Measurements from ENCODE around the gene VPS51. TPM values are rescaled to one million over a fixed set of nuclear protein-coding genes. Genes with fewer than 3 reads are reported as not detected.
A peak's percentile ranks its signal among the peaks of the same experiment; 100 is the strongest.

Gene VPS51
- total RNA-seq, 1 experiment from 2014 or later: 113 TPM

DNA sequence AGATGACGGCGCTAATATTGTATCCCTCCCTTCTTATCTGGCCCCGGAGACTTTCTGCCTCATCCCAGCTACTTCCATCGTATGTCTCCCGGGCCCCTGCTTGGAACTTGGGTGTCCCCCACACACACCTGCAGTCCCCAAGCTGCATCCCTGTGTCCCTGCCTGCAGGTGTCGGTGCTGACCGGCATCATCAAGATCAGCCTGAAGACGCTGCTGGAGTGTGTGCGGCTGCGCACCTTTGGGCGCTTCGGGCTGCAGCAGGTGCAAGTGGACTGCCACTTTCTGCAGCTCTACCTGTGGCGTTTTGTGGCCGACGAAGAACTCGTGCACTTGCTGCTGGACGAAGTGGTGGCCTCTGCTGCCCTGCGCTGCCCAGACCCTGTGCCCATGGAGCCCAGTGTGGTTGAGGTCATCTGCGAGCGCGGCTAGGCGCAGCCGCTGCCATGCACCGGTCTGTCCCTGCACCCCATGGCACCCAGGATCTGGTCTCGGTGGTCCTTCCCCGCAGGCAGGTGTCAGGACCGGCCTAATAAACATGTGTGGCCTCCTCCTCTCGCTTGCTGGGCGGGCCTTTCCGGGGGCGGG lies 15.2 kb downstream of the VPS51 start:
- H3K79me2 ChIP-seq (ENCODE audit: low read depth): peaks cover 25% of the 10 kb centered on the region
- intact Hi-C loops (cut with micrococcal nuclease; ENCODE audit: unreplicated experiment): loop anchor here (2.0 to 5.0 kb wide), 2 partner anchors 221 to 264 kb away; partner anchors contain the start of gene DPF2
- H3K9me3 ChIP-seq (ENCODE audit: insufficient read depth, low read depth): no peaks in the 10 kb centered on the region
- H3K4me3 ChIP-seq: no peak overlapping the region; the same call in 1 of the 2 replicates
- CTCF ChIA-PET: interaction anchor here (0.6 to 0.7 kb wide), 5 partner anchors 62 to 706 kb away, joined by 3 to 4 read pairs (median 3); partner anchors contain the start of gene CAPN1
- BruUV-seq (replicated peaks): no TSS peak
- H4K20me1 ChIP-seq (ENCODE audit: insufficient read depth): no peaks in the 10 kb centered on the region
- DNase-seq: no peak
- no peaks in the 10 kb centered on the region for H3K36me3 ChIP-seq (ENCODE audit: low read depth)
- no peaks in the 10 kb centered on the region for H3K9me2 ChIP-seq (ENCODE audit: insufficient read depth)
- TF ChIP-seq EZH2 (IDR thresholded peaks at IDR 0.05; ENCODE audit: low read depth): no peak
- TF ChIP-seq, protein P1, sequence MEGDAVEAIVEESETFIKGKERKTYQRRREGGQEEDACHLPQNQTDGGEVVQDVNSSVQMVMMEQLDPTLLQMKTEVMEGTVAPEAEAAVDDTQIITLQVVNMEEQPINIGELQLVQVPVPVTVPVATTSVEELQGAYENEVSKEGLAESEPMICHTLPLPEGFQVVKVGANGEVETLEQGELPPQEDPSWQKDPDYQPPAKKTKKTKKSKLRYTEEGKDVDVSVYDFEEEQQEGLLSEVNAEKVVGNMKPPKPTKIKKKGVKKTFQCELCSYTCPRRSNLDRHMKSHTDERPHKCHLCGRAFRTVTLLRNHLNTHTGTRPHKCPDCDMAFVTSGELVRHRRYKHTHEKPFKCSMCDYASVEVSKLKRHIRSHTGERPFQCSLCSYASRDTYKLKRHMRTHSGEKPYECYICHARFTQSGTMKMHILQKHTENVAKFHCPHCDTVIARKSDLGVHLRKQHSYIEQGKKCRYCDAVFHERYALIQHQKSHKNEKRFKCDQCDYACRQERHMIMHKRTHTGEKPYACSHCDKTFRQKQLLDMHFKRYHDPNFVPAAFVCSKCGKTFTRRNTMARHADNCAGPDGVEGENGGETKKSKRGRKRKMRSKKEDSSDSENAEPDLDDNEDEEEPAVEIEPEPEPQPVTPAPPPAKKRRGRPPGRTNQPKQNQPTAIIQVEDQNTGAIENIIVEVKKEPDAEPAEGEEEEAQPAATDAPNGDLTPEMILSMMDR (conservative IDR thresholded peaks at IDR 0.05): no peak
- H3K27me3 ChIP-seq (ENCODE audit: insufficient read depth, low read depth): no peaks in the 10 kb centered on the region
- POLR2A ChIA-PET (ENCODE audit: unreplicated experiment): interaction anchor here (0.6 to 0.9 kb wide), 13 partner anchors 11 to 396 kb away, joined by 3 to 7 read pairs (median 3); partner anchors contain the start of gene POLA2
- no peak overlapping the region for H2AFZ ChIP-seq
- H3K27ac ChIP-seq: no peak overlapping the region
- peaks cover 36% of the 10 kb centered on the region for H3K4me1 ChIP-seq (replicated peaks; ENCODE audit: insufficient read depth)
- H3F3A ChIP-seq (ENCODE audit: insufficient read depth, low read depth): peaks cover 52% of the 10 kb centered on the region
- H3K4me2 ChIP-seq: peak overlapping the region; percentile 100; the same call in 1 of the 2 replicates

DNA sequence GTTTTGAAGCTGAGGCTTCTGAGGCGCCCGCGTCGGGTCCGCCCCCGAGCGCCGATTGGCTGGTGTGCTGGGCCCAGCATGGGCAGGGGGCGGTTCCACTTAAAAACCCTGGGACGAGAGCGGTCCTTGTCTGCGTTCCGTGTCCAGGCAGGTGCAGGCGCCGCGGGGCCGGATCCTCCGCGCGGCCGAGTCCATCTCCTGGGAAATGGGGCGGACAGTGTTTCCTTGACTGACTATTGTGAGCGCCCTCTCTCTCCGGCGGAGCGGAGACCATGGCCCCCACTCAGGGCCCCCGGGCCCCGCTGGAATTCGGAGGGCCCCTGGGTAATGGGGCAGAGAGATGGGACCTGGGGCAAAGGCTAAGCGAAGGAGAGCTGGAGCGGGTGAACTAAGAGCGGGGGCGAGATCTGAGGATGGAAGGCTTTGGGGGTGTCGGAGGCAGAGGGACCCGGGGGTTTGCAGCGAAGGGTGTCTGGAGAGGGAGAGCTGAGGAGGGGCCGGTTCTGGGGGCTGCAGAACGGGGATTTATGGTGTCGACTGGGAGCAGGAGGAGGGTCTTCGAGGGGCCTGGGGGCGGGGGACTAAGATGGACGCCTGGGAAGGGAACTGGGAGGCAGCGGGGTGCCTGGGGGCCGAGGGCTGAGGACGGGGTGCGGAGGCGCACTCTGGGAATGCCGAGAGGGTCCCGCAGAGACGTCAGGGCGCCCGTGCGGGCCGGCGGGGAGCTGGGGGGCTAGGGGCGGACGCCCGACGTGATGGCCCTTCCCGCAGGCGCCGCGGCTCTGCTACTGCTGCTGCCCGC lies 15.9 kb downstream of the VPS51 start, which contains the start of gene TM7SF2:
TM7SF2 (plus strand) TSS at position 129 of the 802 bp plus-strand sequence; CDS start at position 273, 144 bp downstream.
- H2AFZ ChIP-seq: peak within 1 kb of the TSS; percentile 52; the same call in 1 of the 2 replicates
- CTCF ChIA-PET: interaction anchor here (0.6 to 1.5 kb wide), 5 partner anchors 70 to 710 kb away, joined by 3 to 6 read pairs (median 3); partner anchors contain the start of gene CAPN1
- TF ChIP-seq, protein P1 (conservative IDR thresholded peaks at IDR 0.05): no peak
- no peak for TF ChIP-seq EZH2 (IDR thresholded peaks at IDR 0.05; ENCODE audit: low read depth)

More for the DNA sequence above, 15.9 kb downstream of the VPS51 start, which contains the start of gene TM7SF2:
- no peaks in the 10 kb centered on the region for H3K9me3 ChIP-seq (ENCODE audit: insufficient read depth, low read depth)
- H4K20me1 ChIP-seq (ENCODE audit: insufficient read depth): no peaks in the 10 kb centered on the region
- H3K27ac ChIP-seq: no peak within 1 kb of the TSS
- H3F3A ChIP-seq (ENCODE audit: insufficient read depth, low read depth): peaks cover 59% of the 10 kb centered on the region
- BruUV-seq (replicated peaks): no TSS peak
- peak within 1 kb of the TSS; percentile 100 for H3K4me2 ChIP-seq
- peaks cover 32% of the 10 kb centered on the region for H3K79me2 ChIP-seq (ENCODE audit: low read depth)
- H3K27me3 ChIP-seq (ENCODE audit: insufficient read depth, low read depth): no peaks in the 10 kb centered on the region
- POLR2A ChIA-PET (ENCODE audit: unreplicated experiment): interaction anchor here (0.6 to 0.9 kb wide), 15 partner anchors 10 to 395 kb away, joined by 3 to 7 read pairs (median 4); partner anchors contain the start of gene FAU
- no peaks in the 10 kb centered on the region for H3K9me2 ChIP-seq (ENCODE audit: insufficient read depth)
- peak within 1 kb of the TSS; percentile 78 for H3K4me3 ChIP-seq
- intact Hi-C loops (cut with micrococcal nuclease; ENCODE audit: unreplicated experiment): loop anchor here (2.0 to 5.0 kb wide), 2 partner anchors 220 to 265 kb away; partner anchors contain the start of gene DPF2
- DNase-seq: peak; percentile 92 to 97
- no peaks in the 10 kb centered on the region for H3K36me3 ChIP-seq (ENCODE audit: low read depth)
- H3K4me1 ChIP-seq (replicated peaks; ENCODE audit: insufficient read depth): peaks cover 40% of the 10 kb centered on the region
